Spleen (tissue), 11 donors: ENCODE results near the gene S100A4. TPM values are rescaled to one million over a fixed set of nuclear protein-coding genes. Genes with fewer than 3 reads are reported as not detected.

Experiments used
- DNase-seq: peaks from one replicate; pipeline ENCODE4 v3.0.0-alpha.2; 2020
- H3K27ac ChIP-seq, 8 donors: fragments of 200-600 bp; sonication (generic) in 7 of 8; 1 replicate in 4 of 8; 2 replicates in 4 of 8; pipeline versions ENCODE4 v1.5.0 to v1.8.0; 2016 to 2021; ENCODE audit warnings: inconsistent platforms in 4 of 8, mild to moderate bottlenecking in 4 of 8, moderate library complexity in 1 of 8
- H3K27me3 ChIP-seq, 7 donors: fragments of 200-600 bp; sonication (generic) in 6 of 7; replicated peaks in 1 of 7; 1 replicate in 4 of 7; 2 replicates in 3 of 7; pipeline versions ENCODE4 v1.5.0 to v1.8.0; 2016 to 2021; ENCODE audit warnings: inconsistent platforms in 3 of 7, mild to moderate bottlenecking in 1 of 7
- H3K36me3 ChIP-seq, 6 donors: fragments of 200-600 bp; sonication (generic) in 5 of 6; 1 replicate in 4 of 6; 2 replicates in 2 of 6; pipeline versions ENCODE4 v1.5.0 to v1.8.0; 2016 to 2021; ENCODE audit warnings: inconsistent platforms in 2 of 6
- H3K4me1 ChIP-seq, 6 donors: fragments of 200-600 bp; sonication (generic) in 5 of 6; 1 replicate in 3 of 6; 2 replicates in 3 of 6; pipeline versions ENCODE4 v1.5.0 to v1.8.0; 2016 to 2021; ENCODE audit warnings: inconsistent platforms in 3 of 6
- H3K4me3 ChIP-seq, 8 donors: fragments of 200-600 bp; sonication (generic) in 7 of 8; 1 replicate in 4 of 8; 2 replicates in 4 of 8; pipeline versions ENCODE4 v1.5.0 to v1.8.0; 2016 to 2021; ENCODE audit warnings: inconsistent platforms in 4 of 8, mild to moderate bottlenecking in 4 of 8, moderate library complexity in 2 of 8
- H3K9me3 ChIP-seq, 8 donors: fragments of 200-600 bp; sonication (generic) in 7 of 8; 1 replicate in 4 of 8; 2 replicates in 4 of 8; pipeline versions ENCODE4 v1.5.0 to v1.8.0; 2016 to 2021; ENCODE audit warnings: inconsistent platforms in 4 of 8
- CTCF ChIP-seq, 11 experiments: fragments of 200-600 bp in 7 of 11; fragments of 450-650 bp in 4 of 11; sonication (generic) in 4 of 11; IDR thresholded peaks in 8 of 11; conservative IDR thresholded peaks in 3 of 11; 1 replicate in 7 of 11; 2 replicates in 4 of 11; pipeline versions ENCODE4 v1.4.0 to v1.8.0; 2016 to 2021; ENCODE audit warnings: antibody characterized with exemption in 11 of 11, inconsistent platforms in 4 of 11, mild to moderate bottlenecking in 1 of 11
- POLR2A ChIP-seq, 3 donors: fragments of 450-650 bp; IDR thresholded peaks; one replicate each; pipeline ENCODE4 v1.5.1; 2017; ENCODE audit warnings: antibody characterized with exemption in 3 of 3, mild to moderate bottlenecking in 1 of 3
- POLR2AphosphoS5 ChIP-seq, 3 donors: sonication (generic); formaldehyde crosslinking; IDR thresholded peaks; one replicate each; pipeline ENCODE4 v1.5.1; 2017; ENCODE audit warnings: antibody characterized with exemption in 3 of 3
- WGBS, 5 donors: extraction: QIAGEN DNeasy Blood & Tissue Kit in 3 of 5; methylation state at CpG; one replicate each; pipeline versions ENCODE4 v1.1.5 to v1.1.7; 2013 to 2018; 5-methylcytosine and 5-hydroxymethylcytosine counted together
- intact Hi-C: fragments of 100-400 bp; cut with DNase I; formaldehyde crosslinking; loops from one replicate; pipeline ENCODE4 v1.15.0; 2023; ENCODE audit warnings: low total_unique reads
- polyA plus RNA-seq, 3 donors: library from polyadenylated mRNA; stranded (reverse); fragments of 200-250 nt; gene quantifications; one replicate each; pipeline ENCODE4 v1.2.1, GENCODE V29; 2013
- total RNA-seq, 7 donors: library from RNA; depleted of rRNA in 3 of 7; stranded (reverse); fragments of >200 nt in 3 of 7; fragmentation: NEBNext Ultra II Directional in 4 of 7; extraction: Animal tissue kit (Norgen Biotek cat#: 25700) in 4 of 7; gene quantifications; one replicate each; pipeline versions ENCODE4 v1.1.0 to v1.2.1, GENCODE V29; 2016 to 2021
- donor health status: healthy with polysubstance abuse.
- donor health status: DM: no; HTN: no; CAD: no; lungs with moderate emphysema.
- donor health status: DM: no; HTN: no; CAD: no.
- donor health status: Bipolar disorder and iron deficiency.
- donor health status: healthy.
- donor health status: DM: no; HTN: no; CAD: no.
- donor health status: DM: yes; HTN: yes; CAD: no.

S100A4 gene
- total and polyA plus RNA-seq, 10 donors: 161 to 755 (median 321) TPM

- Histone ChIP-seq H3K4me3 (no peak overlapping the region), H3K9me3 (no peaks in the 10 kb centered on the region), H3K4me1 (peaks cover 14 to 88% (median 48%) of the 10 kb centered on the region in 6 donors), H3K36me3 (no peaks in the 10 kb centered on the region), H3K27ac (peak overlapping the region in 2 of 8 donors; percentile 36 to 50), H3K27me3 (no peaks in the 10 kb centered on the region)
- TF ChIP-seq CTCF (IDR thresholded peaks at IDR 0.05 in 8 of 11, conservative IDR thresholded peaks at IDR 0.05 in 3 of 11): no peak
- no peak for TF ChIP-seq POLR2AphosphoS5 (IDR thresholded peaks at IDR 0.05)
- no peak for TF ChIP-seq POLR2A (IDR thresholded peaks at IDR 0.05)
- WGBS, 5 donors: 57 to 88% (median 74%) methylated on average over 4 to 6 of the region's 6 CpGs
- DNase-seq: peak; percentile 43
- intact Hi-C loops: no loop called here
These were observed 4.3 kb upstream of the S100A4 start for GRCh38 chr1:153549741-153550397.

GRCh38 chr1:153548722-153549688 is 3.4 kb upstream of the S100A4 start, which contains the start of gene S100A3:
Gene S100A3 (minus strand): TSS chr1:153549258. CDS start chr1:153548485, 773 bp downstream.
- peaks cover 0 to 8% (median 0%) of the 10 kb centered on the region in 6 donors for H3K36me3 ChIP-seq
- peak within 1 kb of the TSS in 3 of 8 donors; percentile 14 to 50 (median 36) for H3K27ac ChIP-seq
- WGBS, 5 donors: 67 to 79% (median 72%) methylated on average over 12 to 14 of the region's 14 CpGs
- intact Hi-C loops: no loop called here
- no peaks in the 10 kb centered on the region for H3K9me3 ChIP-seq
- no peak within 1 kb of the TSS for H3K4me3 ChIP-seq
- H3K4me1 ChIP-seq: peaks cover 18 to 88% (median 53%) of the 10 kb centered on the region in 6 donors
- no peaks in the 10 kb centered on the region for H3K27me3 ChIP-seq
- DNase-seq: peak; percentile 61
- no peak for TF ChIP-seq POLR2AphosphoS5 (IDR thresholded peaks at IDR 0.05)
- no peak for TF ChIP-seq CTCF (IDR thresholded peaks at IDR 0.05 in 8 of 11, conservative IDR thresholded peaks at IDR 0.05 in 3 of 11)
- TF ChIP-seq POLR2A (IDR thresholded peaks at IDR 0.05): no peak

- no peaks in the 10 kb centered on the region for H3K9me3 ChIP-seq
- peak; percentile 63 for DNase-seq
- H3K4me1 ChIP-seq: peaks cover 18 to 88% (median 61%) of the 10 kb centered on the region in 6 donors
- 91 to 97% (median 93%) methylated on average over 16 to 19 of the region's 19 CpGs for WGBS, 5 donors
- no peak for TF ChIP-seq CTCF (IDR thresholded peaks at IDR 0.05 in 8 of 11, conservative IDR thresholded peaks at IDR 0.05 in 3 of 11)
- TF ChIP-seq POLR2AphosphoS5 (IDR thresholded peaks at IDR 0.05): no peak
- TF ChIP-seq POLR2A (IDR thresholded peaks at IDR 0.05): no peak
- peaks cover 0 to 20% (median 0%) of the 10 kb centered on the region in 6 donors for H3K36me3 ChIP-seq
- no peaks in the 10 kb centered on the region for H3K27me3 ChIP-seq
- no peak overlapping the region for H3K4me3 ChIP-seq
- intact Hi-C loops: no loop called here
- peak overlapping the region in 1 of 8 donors; percentile 93 for H3K27ac ChIP-seq
These were observed 2.2 kb upstream of the S100A4 start for GRCh38 chr1:153547560-153548551.
